Stimulated activated CD4-positive, alpha-beta T cell treated with anti-CD3 and anti-CD28 coated beads, TNF-alpha, amount 100 ng/mL, for 48 hours (primary cell): ENCODE results near the gene RPL21.
A peak's percentile ranks its signal among the peaks of the same experiment; 100 is the strongest.
"Not testable (repeated sequence)": the region's sequence is repeated elsewhere in the genome, so short reads cannot be mapped to it uniquely, and the experiment has no call there.

Experiments used
- DNase-seq, 3 donors: peaks; one replicate each; pipeline ENCODE4 v3.0.0-alpha.2; 2020; ENCODE audit warnings: low read depth in 3 of 3

Gene RPL21

GRCh38 chr13:27251166-27252091, at the start of gene RPL21:
RPL21 (plus strand) TSS chr13:27251558; CDS start chr13:27253777, 2,219 bp downstream.
- peak; percentile 79 to 82 (median 80) for DNase-seq

- no peak for DNase-seq
These were observed 49.7 kb upstream of the RPL21 start for GRCh38 chr13:27201661-27202060.

- no peak for DNase-seq
These were observed 48.2 kb upstream of the RPL21 start for GRCh38 chr13:27203186-27203585.

GRCh38 chr13:27203854-27204253, 47.5 kb upstream of the RPL21 start:
- DNase-seq, result no peak

- DNase-seq, result no peak
These were observed 42.8 kb upstream of the RPL21 start for GRCh38 chr13:27208514-27208913.

GRCh38 chr13:27211271-27211670, 40.1 kb upstream of the RPL21 start:
- no peak for DNase-seq

GRCh38 chr13:27211771-27212364, 39.5 kb upstream of the RPL21 start:
- DNase-seq, result no peak

GRCh38 chr13:27213386-27213785, 38.0 kb upstream of the RPL21 start:
- not testable (repeated sequence) for DNase-seq

GRCh38 chr13:27217791-27218190, 33.6 kb upstream of the RPL21 start:
- DNase-seq, result not testable (repeated sequence)

GRCh38 chr13:27218861-27219260, 32.5 kb upstream of the RPL21 start:
- not testable (repeated sequence) for DNase-seq

- no peak for DNase-seq
These were observed 31.7 kb upstream of the RPL21 start for GRCh38 chr13:27219611-27220010.

GRCh38 chr13:27222100-27222499, 29.3 kb upstream of the RPL21 start:
- DNase-seq, result not testable (repeated sequence)

- no peak for DNase-seq
These were observed 24.4 kb upstream of the RPL21 start for GRCh38 chr13:27226991-27227390.

- no peak for DNase-seq
These were observed 23.2 kb upstream of the RPL21 start for GRCh38 chr13:27228131-27228530.

GRCh38 chr13:27229642-27230041, 21.7 kb upstream of the RPL21 start:
- DNase-seq, result no peak

- no peak for DNase-seq
These were observed 17.4 kb upstream of the RPL21 start for GRCh38 chr13:27233964-27234363.

GRCh38 chr13:27236478-27236877, 14.9 kb upstream of the RPL21 start:
- DNase-seq, result no peak

GRCh38 chr13:27242702-27243101, 8.7 kb upstream of the RPL21 start:
- DNase-seq, result no peak

- no peak for DNase-seq
These were observed 5.7 kb upstream of the RPL21 start for GRCh38 chr13:27245610-27246009.

- no peak for DNase-seq
These were observed 559 bp upstream of the RPL21 start for GRCh38 chr13:27250833-27251165.

- no peak for DNase-seq
These were observed 1.1 kb downstream of the RPL21 start for GRCh38 chr13:27252467-27252866.

GRCh38 chr13:27257233-27257568, 5.8 kb downstream of the RPL21 start:
- no peak for DNase-seq

GRCh38 chr13:27257648-27258253, 6.4 kb downstream of the RPL21 start:
- DNase-seq, result no peak
